NCI-H510A (cell line): ENCODE measurements around the gene ORC4.

Experiments used
- DNase-seq: peaks from one replicate; lab custom pipeline; 2025; lab: John Stamatoyannopoulos, UW

ORC4 gene

DNA sequence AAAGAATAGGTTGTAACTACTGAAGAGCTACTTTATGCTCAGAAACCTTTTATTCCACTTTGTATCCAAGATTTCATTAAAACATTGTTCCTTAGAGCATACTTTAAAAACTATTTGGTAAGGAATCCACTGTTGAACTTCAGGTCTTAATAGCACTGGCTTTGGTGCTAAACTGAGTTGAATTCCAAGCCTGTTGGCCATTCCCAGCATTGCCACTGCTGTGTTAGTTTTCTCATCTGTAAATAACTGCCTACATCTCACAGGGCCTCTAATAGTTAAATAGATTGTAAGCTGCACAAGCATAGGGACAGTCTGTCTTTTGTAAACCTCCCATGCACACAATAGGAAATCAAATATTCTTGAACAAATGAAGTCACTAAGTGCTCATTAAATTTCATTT, 86.6 kb downstream of the ORC4 start:
- DNase-seq, result no peak

DNA sequence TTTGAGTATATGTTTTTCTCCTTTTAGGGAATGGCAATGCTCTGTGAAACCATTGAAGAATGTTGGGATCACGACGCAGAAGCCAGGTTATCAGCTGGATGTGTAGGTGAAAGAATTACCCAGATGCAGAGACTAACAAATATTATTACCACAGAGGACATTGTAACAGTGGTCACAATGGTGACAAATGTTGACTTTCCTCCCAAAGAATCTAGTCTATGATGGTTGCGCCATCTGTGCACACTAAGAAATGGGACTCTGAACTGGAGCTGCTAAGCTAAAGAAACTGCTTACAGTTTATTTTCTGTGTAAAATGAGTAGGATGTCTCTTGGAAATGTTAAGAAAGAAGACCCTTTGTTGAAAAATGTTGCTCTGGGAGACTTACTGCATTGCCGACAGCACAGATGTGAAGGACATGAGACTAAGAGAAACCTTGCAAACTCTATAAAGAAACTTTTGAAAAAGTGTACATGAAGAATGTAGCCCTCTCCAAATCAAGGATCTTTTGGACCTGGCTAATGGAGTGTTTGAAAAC, 93.4 kb downstream of the ORC4 start:
- DNase-seq, result no peak

DNA sequence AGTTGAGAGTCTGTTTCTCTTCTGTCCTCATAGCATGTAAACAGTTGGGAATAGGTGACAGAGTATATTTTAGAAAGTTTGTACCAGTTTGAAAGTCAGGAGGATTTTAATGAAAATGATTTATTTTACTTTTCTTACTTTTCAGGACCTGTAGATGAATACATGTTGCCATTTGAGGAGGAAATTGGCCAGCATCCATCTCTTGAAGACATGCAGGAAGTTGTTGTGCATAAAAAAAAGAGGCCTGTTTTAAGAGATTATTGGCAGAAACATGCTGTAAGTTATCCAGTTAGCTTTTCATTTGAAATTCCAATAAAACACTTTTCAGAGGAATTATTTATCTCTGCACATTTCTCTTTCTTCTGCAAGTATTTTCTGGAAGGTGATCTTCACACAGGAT, 94.7 kb downstream of the ORC4 start:
- DNase-seq, result no peak

DNA sequence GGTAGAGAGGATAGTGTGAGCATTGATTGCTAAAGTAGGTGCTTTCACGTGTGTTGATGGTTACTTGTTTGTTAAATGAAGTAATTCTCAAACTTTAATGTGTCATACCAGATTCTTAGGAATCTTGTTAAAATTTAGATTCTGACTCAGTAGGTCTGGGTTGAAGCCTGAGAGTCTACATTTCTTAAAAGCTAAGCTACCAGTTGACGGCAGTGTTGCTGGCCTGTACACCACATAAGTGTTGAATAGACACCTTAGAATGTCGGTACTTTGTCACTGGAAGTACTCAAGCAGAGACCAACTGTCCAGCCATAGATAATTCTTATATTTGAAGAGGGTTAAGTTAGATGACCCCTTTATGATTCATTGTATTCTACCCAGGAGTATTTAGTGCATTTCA, 95.9 kb downstream of the ORC4 start:
- no peak for DNase-seq

DNA sequence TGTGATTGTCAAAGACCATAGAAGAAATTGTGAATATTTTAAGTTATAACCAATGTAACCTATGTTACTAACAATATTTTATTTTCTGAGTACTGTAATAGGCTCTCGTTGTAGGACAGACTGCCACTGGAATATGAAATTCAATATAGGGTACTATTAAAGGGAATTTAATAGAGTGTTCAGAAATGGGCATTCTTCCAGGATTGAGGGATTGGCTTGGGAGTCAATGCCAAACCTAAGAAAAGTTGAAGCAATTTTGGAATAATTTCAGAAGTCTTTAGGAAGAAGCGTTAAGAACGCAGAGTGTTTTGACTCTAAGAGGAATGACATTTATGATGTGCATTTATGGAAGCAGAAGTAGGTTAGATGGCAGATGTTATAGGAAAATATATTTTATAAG, 96.7 kb downstream of the ORC4 start:
- no peak for DNase-seq

DNA sequence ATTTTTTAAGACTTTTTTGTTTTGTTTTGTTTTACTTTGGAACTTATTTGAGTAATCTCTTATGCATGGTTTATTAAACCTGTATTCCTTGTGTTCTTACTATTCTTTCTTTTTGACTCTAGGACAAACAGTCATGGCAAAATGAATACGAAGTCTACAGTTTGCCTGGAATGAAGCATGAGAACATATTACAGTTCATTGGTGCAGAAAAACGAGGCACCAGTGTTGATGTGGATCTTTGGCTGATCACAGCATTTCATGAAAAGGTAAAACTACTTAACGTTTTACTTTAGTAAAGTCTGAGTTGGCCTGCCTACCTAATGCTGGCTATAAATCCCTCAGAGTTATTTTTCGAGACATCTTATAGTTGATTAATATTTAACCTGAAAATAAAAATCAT, 103.4 kb downstream of the ORC4 start:
- no peak for DNase-seq

DNA sequence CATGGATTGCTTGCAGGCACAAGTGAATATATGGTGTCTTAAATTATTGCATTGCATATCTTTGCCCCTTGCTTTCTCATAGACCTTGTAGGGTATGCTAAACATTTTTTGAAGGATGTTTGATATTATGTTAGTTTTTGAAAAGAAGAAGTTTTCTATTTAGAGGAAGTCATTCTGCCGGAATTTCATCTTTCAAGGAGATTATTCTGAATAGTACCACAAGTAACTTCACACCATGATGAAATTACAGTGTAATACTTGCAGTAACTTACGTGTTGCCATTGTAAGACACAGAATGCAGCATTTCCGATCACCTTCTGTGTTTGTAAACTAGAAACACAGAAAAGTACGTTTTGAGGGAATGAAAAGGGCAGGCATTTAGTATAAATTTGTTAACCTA, 103.8 kb downstream of the ORC4 start:
- no peak for DNase-seq

DNA sequence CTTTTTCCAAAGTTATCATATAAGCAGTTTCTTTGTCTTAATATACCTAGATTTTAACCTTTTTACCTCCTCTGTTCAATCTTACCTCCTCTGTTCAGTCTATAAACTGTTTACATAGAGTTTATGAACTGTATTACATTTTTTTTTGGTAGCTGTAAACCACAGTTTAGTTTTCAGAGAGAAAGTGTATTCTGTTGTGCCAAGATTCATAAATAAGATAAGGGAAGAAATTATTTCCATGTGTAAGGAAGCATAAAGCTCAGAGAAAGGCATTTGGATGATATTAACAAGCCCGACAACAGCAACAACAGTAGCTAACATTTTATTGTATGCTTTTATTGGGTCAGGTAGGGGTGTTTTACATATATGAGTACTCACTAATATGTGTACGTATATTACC, 104.5 kb downstream of the ORC4 start:
- DNase-seq, result no peak

DNA sequence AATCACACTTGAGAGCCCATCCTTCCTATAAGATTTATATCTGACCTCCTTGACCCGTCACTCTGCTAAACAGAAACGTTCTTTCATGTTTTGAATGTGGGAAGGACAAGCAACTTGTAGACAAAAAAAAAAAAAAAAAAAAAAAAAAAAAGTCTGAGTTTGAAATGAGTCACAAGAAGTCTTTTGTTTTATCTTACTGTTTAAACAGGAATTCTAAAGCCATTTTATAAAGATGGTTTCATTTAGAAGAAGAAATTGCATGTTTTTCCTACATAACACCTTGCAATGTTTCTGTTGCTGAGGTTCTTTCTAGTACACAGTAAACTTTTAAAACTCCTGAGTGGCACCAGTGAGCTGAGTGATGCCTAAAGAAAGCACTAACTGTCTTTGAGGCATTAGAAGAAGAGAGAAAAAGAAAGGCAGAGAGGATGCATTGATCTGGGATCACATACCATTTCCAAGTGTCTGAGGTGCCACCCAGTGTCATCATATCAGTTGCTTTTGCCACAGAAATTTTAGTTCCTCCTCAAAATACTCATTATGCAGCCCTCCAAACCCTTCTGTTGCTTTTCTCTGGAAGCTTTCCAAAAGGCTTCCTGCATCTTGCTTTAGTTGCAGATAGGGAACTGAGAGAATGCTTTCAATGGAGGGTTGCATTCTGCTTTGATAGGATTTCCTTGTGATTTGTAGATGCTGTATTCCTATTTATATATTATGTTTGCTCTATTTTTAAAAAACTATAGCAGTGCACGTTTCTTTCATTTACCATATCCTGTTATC, 106.6 kb downstream of the ORC4 start:
- no peak for DNase-seq

DNA sequence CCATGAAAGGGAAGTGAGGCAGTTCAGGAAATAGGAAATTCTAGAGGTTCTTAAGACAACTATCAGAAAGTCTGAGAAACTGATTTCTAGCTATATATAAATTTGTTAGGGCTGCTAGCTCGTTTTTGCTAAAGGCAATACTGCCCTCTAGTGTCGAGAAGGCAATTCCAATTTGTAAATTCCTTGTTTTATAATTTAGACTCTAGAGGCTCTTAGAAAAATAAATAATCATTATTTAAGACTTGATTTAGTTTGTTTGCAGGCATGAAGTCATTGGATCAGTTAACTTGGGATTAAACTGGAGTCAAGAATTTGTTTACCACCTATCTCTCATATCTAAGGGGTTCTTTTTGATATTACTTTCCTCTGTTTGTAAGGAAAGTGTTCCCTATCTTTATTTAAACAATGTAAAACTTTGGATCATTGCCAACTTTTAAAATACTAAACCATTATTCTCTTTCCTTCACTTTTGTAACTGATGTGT, 109.5 kb downstream of the ORC4 start:
- no peak for DNase-seq

DNA sequence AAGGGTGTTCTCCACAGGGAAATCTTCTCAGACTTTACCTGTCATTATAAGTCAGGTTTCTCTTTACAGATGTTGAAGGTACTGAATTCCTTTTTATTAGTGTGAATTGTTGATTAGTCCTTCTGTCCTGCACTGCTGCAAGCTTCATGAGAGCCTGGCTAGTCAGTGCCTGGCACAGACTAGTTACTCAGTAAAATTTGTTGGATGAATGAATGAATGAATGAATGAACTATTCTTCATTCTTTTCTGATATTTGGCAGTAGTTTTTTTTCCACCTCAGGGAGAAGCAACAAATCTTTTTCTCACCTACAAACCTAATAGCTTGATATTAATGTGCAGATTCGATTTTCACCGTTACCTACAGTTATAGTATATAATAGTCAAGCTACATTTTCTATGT, 111.4 kb downstream of the ORC4 start:
- DNase-seq, result no peak

DNA sequence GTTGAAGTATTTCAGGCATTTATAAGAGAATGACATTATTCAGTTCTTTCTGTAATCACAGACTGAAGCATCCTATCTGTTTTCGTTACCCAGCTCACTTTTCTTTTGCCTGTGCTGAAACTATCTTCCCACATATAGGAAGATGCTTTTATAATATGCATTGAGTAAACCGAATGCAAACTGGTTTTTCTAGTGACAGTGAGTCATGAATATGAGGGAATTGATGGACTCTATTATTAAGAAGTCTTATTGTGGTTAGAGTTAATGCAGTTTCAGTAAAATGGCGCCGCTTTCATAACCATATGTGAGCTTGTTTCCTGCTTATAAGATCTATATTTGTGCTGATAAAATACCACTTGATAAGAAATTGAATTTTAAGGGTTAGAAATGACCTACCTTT, 116.5 kb downstream of the ORC4 start:
- DNase-seq, result no peak

DNA sequence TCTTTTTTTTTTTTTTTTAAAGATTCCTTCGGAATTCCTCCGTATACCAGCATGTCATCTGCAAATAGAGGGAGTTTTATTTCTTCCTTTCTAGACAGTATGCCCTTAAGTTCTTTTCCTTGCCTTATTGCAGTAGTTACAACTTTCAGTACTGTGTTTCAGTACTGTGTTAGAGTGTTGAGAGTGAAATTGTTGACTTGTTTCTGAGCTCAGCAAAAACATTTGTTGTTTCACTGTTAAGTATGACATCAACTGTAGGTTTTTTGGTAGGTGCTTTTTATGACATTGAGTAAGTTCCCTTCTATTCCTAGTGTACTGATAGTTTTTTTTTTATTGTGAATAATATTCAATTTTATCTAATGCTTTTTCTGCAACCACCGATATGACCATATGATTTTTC, 131.9 kb downstream of the ORC4 start:
- DNase-seq, result no peak

DNA sequence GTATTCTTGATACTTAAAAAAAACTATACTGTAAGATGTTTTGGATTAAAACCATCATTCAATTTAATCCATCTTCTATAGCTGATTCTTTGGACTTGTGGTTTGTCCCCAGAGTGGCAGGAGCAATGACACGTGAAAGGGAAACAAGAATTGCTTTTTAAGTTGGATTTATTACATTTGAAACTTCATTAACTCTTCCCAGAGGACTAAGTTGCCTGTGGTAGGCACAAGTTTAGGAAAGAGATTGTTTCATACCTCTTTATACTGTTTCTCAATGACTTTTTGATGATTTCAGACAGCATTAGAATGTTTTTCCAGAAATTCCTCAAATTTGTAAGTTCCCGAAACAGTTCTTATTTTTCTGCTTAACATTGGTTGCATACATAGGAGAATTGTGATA, 134.4 kb downstream of the ORC4 start:
- DNase-seq, result no peak

DNA sequence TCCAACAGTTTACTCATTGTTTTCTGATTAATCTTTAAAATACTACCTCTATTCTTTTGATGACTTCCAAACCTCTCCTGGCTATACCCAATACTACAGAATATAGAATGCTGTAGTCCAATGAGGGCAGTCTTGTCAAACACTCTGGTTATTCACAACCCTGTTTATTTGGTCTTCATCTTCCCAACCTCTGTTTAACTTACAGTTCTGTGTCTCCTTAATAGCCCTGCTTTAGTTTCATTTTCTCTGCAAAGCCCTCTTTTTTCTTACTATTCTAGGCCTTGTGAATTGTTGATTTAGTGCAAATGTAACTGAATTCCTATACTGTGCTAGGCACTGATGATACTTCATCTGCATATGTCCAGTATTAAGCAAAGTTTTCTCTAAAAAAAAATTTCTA, 135.7 kb downstream of the ORC4 start:
- DNase-seq, result no peak

DNA sequence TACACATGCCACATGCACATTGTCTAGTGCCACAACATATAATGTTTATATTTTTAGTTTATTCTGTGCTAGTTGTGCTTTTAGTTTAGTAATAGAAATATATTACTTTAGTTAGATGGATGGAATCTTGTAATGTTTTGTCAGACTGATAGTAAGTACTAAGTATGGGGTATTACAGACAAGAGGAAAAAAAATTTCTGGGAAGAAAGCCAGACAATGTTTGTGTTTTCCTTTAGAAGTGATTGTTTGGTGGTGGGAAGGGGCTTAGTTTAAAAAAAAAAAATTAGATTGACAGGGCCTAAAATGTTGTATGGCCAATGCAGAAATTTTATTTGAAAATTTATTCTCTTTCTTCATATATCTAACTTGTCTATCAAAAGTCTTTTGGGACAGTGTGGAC, 137.9 kb downstream of the ORC4 start:
- no peak for DNase-seq
